T47D (cell line): ENCODE data around the gene ATF7IP2.
A peak's percentile ranks its signal among the peaks of the same experiment; 100 is the strongest.
"Not testable (repeated sequence)": the region's sequence is repeated elsewhere in the genome, so short reads cannot be mapped to it uniquely, and the experiment has no call there.

Experiments used
- DNase-seq, 2 experiments: peaks; one replicate each; pipeline versions ENCODE4 v3.0.0 to v3.0.0-alpha.2; 2011 to 2012; ENCODE audit warnings: low read depth in 1 of 2, low spot score in 1 of 2
- JUND ChIP-seq: IDR thresholded peaks from 2 replicates; pipeline ENCODE4 v1.6.1; 2012; ENCODE audit warnings: low read depth
- in situ Hi-C: cut with HindIII; loops from 2 replicates; pipeline ENCODE4 v1.10.0; 2016; ENCODE audit warnings: low sequenced_read_pairs, low pct_unique_long_range_greater_than_20kb

The ATF7IP2 gene

GRCh38 chr16:10362077-10362863, 23.6 kb upstream of the ATF7IP2 start:
- in situ Hi-C loops = no loop called here
- no peak for DNase-seq
- no peak for TF ChIP-seq JUND

- DNase-seq, in situ Hi-C loops: not testable (repeated sequence)
Measured at GRCh38 chr16:10362864-10363197, 23.0 kb upstream of the ATF7IP2 start.

DNA sequence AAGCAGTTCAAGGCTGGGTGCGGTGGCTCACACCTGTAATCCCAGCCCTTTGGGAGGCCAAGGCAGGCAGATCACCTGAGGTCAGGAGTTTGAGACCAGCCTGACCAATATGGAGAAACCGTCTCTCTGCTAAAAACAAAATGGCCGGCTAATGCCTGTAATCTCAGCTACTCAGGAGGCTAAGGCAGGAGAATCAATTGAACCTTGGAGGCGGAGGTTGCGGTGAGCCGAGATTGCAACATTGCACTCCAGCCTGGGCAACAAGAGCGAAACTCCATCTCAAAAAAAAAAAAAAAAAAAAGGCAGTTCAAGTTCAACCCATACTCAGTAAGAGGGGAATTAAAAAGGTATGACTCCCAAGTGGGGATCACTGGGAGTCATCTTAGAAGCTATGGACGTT, 19.2 kb upstream of the ATF7IP2 start:
- DNase-seq, in situ Hi-C loops: not testable (repeated sequence)

DNA sequence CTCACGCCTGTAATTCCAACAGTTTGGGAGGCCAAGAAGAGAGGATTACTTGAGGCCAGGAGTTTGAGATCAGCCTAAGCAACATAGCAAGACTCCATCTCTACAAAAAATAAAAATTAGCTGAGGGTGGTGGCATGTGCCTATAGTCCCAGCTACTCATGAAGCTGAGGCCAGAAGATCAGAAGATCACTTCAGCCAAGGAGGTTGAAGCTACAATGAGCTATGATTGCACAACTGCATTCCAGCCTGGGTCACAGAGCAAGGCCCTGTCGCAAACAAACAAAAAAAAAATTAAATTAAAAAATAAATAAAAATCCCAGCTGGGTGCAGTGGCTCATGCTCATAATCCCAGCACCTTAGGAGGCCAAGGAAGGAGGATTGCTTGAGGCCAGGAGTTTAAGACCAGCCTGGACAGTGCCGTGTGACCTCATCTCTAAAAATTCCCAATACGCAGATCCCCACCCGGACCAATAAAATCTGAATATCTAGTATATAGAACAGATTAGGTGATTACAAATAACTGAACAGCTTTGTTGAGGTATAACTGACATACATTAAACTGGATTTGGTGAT, 18.2 kb upstream of the ATF7IP2 start:
- peak in 1 of 2 experiments; percentile 39 for DNase-seq
- in situ Hi-C loops = no loop called here
- TF ChIP-seq JUND = no peak

DNA sequence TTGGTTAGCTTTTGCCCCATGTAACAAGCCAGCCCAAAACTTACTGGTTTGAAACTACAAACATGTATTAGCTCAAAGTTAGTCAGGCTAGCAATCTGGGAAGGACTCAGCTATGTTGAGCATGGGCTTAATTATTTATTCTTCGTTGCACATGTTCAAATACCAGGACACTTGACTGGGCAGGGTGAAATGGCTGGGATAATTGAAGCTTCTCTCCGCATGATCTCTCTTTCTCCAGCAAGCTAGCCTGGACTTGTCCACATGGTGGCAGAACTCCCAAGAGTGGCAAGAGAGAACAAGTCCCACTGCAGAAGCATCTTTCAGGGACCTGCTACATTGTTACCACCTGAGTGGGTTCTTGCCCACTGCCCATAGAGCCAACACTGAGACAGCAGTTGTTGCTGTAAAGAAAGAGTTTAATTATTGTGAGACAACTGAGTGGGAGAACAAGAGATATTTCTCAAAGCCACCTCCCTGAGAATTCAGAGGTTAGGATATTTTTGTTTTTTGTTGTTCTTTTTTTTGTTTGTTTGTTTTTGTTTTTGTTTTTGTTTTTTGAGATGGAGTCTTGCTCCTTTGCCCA, 16.8 kb upstream of the ATF7IP2 start:
- no peak for TF ChIP-seq JUND
- in situ Hi-C loops = no loop called here

GRCh38 chr16:10370096-10370726, 15.7 kb upstream of the ATF7IP2 start:
- no peak for DNase-seq
- in situ Hi-C loops = no loop called here
- no peak for TF ChIP-seq JUND

More for the DNA sequence above, 16.8 kb upstream of the ATF7IP2 start:
- peak; percentile 18 to 67 for DNase-seq

DNA sequence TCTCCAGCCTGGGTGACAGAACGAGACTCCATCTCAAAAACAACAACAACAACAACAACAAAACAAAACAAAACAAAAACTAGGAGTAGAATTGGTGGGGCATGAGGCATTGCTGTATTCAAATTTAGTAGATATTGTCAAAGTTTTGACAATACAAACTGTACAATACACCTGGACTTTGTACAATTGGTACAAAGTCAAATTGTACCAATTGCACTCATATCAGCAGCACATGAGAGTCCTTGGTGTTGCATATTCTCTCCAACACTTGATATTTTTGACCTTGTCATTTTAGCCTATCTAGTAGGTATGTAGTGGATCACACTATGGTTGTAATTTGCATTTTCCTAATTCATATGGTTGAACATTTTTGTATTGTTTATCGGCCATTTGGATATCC, 14.3 kb upstream of the ATF7IP2 start:
- no peak for TF ChIP-seq JUND
- in situ Hi-C loops = no loop called here

GRCh38 chr16:10373556-10373955, 12.3 kb upstream of the ATF7IP2 start:
- no peak for TF ChIP-seq JUND
- in situ Hi-C loops = no loop called here
- DNase-seq = no peak

More for the DNA sequence above, 14.3 kb upstream of the ATF7IP2 start:
- DNase-seq = no peak

DNA sequence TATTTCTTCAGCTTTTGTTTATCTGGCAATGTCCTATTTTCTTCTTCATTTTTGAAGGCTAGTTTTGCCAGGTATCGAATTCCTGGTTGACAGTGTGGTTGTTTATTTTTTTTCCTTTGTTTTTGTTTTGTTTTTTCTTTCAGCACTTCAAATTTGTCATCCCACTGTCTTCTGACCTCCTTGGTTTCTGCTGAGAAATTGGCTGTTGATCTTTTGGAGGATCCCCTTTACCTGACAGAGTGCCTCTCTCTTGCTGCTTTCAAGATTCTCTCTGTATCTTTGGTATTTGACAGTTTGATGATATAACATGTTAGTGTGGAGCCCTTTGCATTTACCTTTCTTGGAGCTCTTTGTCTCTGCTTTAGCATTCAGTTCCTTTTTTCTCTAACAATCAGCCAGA, 9.6 kb upstream of the ATF7IP2 start:
- in situ Hi-C loops = no loop called here

DNA sequence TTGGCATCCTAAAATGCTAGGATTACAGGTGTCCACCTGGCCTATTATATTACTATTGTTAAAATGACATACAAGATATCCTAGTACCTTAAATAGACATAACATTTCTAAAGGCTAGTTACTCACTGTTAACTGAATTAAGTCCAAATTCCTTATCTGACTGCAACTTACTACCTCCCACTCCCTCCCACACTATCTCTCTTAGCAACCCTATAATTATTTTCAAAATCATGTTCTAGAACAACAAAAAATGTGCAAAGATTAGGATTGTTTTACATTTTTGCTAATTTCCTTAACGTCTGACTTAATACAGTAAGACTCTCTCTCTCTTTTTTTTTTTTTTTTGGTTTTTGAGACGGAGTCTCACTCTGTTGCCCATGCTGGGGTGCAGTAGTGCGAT, 2.2 kb upstream of the ATF7IP2 start:
- no peak for DNase-seq
- in situ Hi-C loops = no loop called here
- no peak for TF ChIP-seq JUND

More for the DNA sequence above, 9.6 kb upstream of the ATF7IP2 start:
- TF ChIP-seq JUND = no peak
- DNase-seq = no peak

GRCh38 chr16:10386517-10387100, 748 bp downstream of the ATF7IP2 start:
- in situ Hi-C loops = no loop called here
- DNase-seq = no peak
- TF ChIP-seq JUND = no peak

DNA sequence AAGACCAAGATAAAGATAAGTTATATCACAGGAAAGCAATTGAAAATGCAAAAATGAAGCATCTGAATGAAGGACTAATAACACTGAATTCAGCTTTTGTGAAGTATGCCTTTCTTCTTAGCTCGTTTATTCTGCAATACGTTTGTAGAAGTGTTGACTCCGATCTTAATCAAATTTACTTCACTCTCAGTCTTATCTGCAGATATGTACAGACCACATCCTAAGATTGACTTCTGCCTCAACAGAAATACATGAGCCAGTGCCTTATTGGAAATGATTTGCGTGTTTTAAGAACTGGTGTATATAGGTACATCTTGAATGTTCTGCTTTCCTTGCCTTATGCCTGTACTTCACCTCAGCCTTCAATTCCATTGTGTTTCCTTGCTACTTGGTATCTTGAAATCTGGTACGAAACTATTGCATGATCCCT, 1.3 kb downstream of the ATF7IP2 start:
- in situ Hi-C loops = no loop called here
- no peak for DNase-seq

DNA sequence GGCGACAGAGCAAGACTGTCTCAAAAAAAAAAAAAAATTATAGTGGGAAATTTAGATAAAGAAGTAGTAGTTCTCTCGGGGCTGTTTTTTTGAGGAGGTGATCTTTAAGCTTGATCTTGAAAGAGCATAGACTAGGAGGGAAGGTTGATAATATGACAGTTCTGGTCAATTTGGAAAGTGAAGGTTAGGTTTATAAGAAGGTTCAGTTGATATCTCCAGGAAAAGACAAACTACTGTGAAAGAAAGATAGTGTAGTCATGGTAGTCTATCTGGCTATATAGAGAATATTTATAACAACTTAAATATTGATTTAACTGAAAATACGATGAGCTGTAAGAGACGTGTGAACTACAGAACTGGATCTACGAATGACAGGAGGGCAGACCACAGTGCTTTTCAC, 3.1 kb downstream of the ATF7IP2 start:
- TF ChIP-seq JUND = no peak
- in situ Hi-C loops = no loop called here
- no peak for DNase-seq

More for the DNA sequence above, 1.3 kb downstream of the ATF7IP2 start:
- no peak for TF ChIP-seq JUND
